H1 (cell line): ENCODE results near the gene TGFBI. TPM values are rescaled to one million over a fixed set of nuclear protein-coding genes. Genes with fewer than 3 reads are reported as not detected.
A peak's percentile ranks its signal among the peaks of the same experiment; 100 is the strongest.

Experiments used
- CTCF ChIA-PET: fragments of 300-600 bp; sonication (Branson Sonifier 250); formaldehyde crosslinking; loops from one replicate; lab custom pipeline; 2021; ENCODE audit not compliant: partially characterized antibody; lab: Charles Lee
- POLR2A ChIA-PET: fragments of 300-600 bp; sonication (Branson Sonifier 250); formaldehyde crosslinking; loops from one replicate; lab custom pipeline; 2021; ENCODE audit warnings: inconsistent platforms; ENCODE audit not compliant: partially characterized antibody; lab: Charles Lee
- DNase-seq, 2 experiments: peaks; one replicate each; pipeline versions ENCODE4 v3.0.0 to v3.0.0-alpha.2; 2010 to 2022; ENCODE audit warnings: low spot score in 2 of 2, low read depth in 1 of 2, mixed read lengths in 1 of 2
- FAIRE-seq: peaks from 2 replicates; lab custom pipeline; 2011; peaks lifted over from hg19 to GRCh38; lab: Jason Lieb, UNC
- H2AFZ ChIP-seq: 2 replicates; pipeline ENCODE4 v1.8.1; 2012; ENCODE audit warnings: low read length, inconsistent platforms
- H2AK5ac ChIP-seq: 2 replicates; pipeline ENCODE4 v1.6.1; 2013; ENCODE audit warnings: low read depth, low read length
- H2BK120ac ChIP-seq: replicated peaks from 2 replicates; pipeline ENCODE3; 2013; ENCODE audit warnings: low read depth, low read length, inconsistent platforms
- H2BK12ac ChIP-seq: 2 replicates; pipeline ENCODE4 v1.6.1; 2013; ENCODE audit warnings: low read depth, low read length
- H2BK15ac ChIP-seq: 2 replicates; pipeline ENCODE4 v1.6.1; 2013; ENCODE audit warnings: low read length
- H2BK20ac ChIP-seq: 2 replicates; pipeline ENCODE4 v1.6.1; 2013; ENCODE audit warnings: low read length
- H2BK5ac ChIP-seq: 2 replicates; pipeline ENCODE4 v1.6.1; 2013; ENCODE audit warnings: low read depth, low read length
- H3K14ac ChIP-seq: 2 replicates; pipeline ENCODE4 v1.6.1; 2013; ENCODE audit warnings: inconsistent platforms; ENCODE audit not compliant: insufficient read length
- H3K18ac ChIP-seq: 2 replicates; pipeline ENCODE4 v1.6.1; 2013; ENCODE audit warnings: low read length; ENCODE audit errors: extremely low read depth
- H3K23ac ChIP-seq: 2 replicates; pipeline ENCODE4 v1.6.1; 2013; ENCODE audit warnings: inconsistent platforms; ENCODE audit not compliant: insufficient read length
- H3K23me2 ChIP-seq: 2 replicates; pipeline ENCODE4 v1.6.1; 2013; ENCODE audit warnings: low read depth, low read length
- H3K27ac ChIP-seq: 2 replicates; pipeline ENCODE4 v1.6.1; 2011; ENCODE audit warnings: low read depth, low read length, inconsistent platforms
- H3K27me3 ChIP-seq, 4 experiments: replicated peaks in 1 of 4; 1 replicate in 1 of 4; 2 replicates in 3 of 4; pipeline versions ENCODE4 v1.6.1 to v1.8.1; 2011 to 2013; ENCODE audit warnings: low read length in 3 of 4, mild to moderate bottlenecking in 3 of 4, inconsistent platforms in 2 of 4, mixed read lengths in 2 of 4, moderate library complexity in 1 of 4; ENCODE audit not compliant: control insufficient read depth in 3 of 4, insufficient read depth in 3 of 4; ENCODE audit errors: extremely low read depth in 1 of 4
- H3K36me3 ChIP-seq, 4 experiments: 2 replicates each; pipeline versions ENCODE4 v1.6.1 to v1.8.1; 2011 to 2013; ENCODE audit warnings: mild to moderate bottlenecking in 4 of 4, low read length in 3 of 4, moderate library complexity in 2 of 4, control low read depth in 1 of 4, inconsistent platforms in 1 of 4; ENCODE audit not compliant: insufficient read depth in 4 of 4, control insufficient read depth in 2 of 4
- H3K4ac ChIP-seq: replicated peaks from 2 replicates; pipeline ENCODE3; 2013; ENCODE audit warnings: low read length, low read depth, mixed read lengths, inconsistent platforms; ENCODE audit not compliant: insufficient read length
- H3K4me1 ChIP-seq, 4 experiments: replicated peaks in 1 of 4; 1 replicate in 1 of 4; 2 replicates in 3 of 4; pipeline versions ENCODE4 v1.6.1 to v1.8.1; 2011 to 2013; ENCODE audit warnings: low read length in 3 of 4, inconsistent platforms in 2 of 4, mixed read lengths in 1 of 4; ENCODE audit not compliant: insufficient read depth in 4 of 4, control insufficient read depth in 3 of 4
- H3K4me2 ChIP-seq, 2 experiments: 2 replicates each; pipeline versions ENCODE4 v1.6.1 to v1.8.1; 2011 to 2013; ENCODE audit warnings: low read depth in 2 of 2, low read length in 2 of 2, control low read depth in 1 of 2, inconsistent platforms in 1 of 2, mild to moderate bottlenecking in 1 of 2; ENCODE audit not compliant: insufficient read depth in 1 of 2
- H3K4me3 ChIP-seq, 4 experiments: fragments of 200-600, 300-600 bp in 1 of 4; sonication (generic), shearing (Covaris generic), sonication (Bioruptor Twin) in 1 of 4; 2 replicates each; pipeline versions ENCODE4 v1.5.1 to v1.8.1; 2011 to 2016; ENCODE audit warnings: low read length in 4 of 4, low read depth in 3 of 4, control low read depth in 2 of 4, inconsistent platforms in 2 of 4, mild to moderate bottlenecking in 2 of 4, mixed read lengths in 1 of 4, moderate library complexity in 1 of 4; ENCODE audit not compliant: insufficient read depth in 2 of 4; ENCODE audit errors: extremely low read depth in 1 of 4
- H3K56ac ChIP-seq: replicated peaks from 2 replicates; pipeline ENCODE3; 2013; ENCODE audit warnings: low read depth, mild to moderate bottlenecking, mixed read lengths, low read length, inconsistent platforms; ENCODE audit not compliant: insufficient read length
- H3K79me1 ChIP-seq: 2 replicates; pipeline ENCODE4 v1.6.1; 2013; ENCODE audit warnings: low read depth, low read length, control low read depth
- H3K79me2 ChIP-seq, 2 experiments: 2 replicates each; pipeline versions ENCODE4 v1.6.1 to v1.8.1; 2012 to 2013; ENCODE audit warnings: low read length in 2 of 2, mild to moderate bottlenecking in 2 of 2, inconsistent platforms in 1 of 2; ENCODE audit not compliant: insufficient read depth in 2 of 2, control insufficient read depth in 1 of 2
- H3K9ac ChIP-seq, 4 experiments: replicated peaks in 1 of 4; 1 replicate in 1 of 4; 2 replicates in 3 of 4; pipeline versions ENCODE4 v1.6.1 to v1.8.1; 2011 to 2013; ENCODE audit warnings: low read depth in 3 of 4, low read length in 3 of 4, control low read depth in 2 of 4, mild to moderate bottlenecking in 2 of 4, moderate library complexity in 2 of 4, inconsistent platforms in 1 of 4; ENCODE audit errors: extremely low read depth in 1 of 4
- H3K9me3 ChIP-seq, 2 experiments: 2 replicates each; pipeline versions ENCODE4 v1.6.1 to v1.8.1; 2012 to 2013; ENCODE audit warnings: mild to moderate bottlenecking in 2 of 2, moderate library complexity in 2 of 2, control low read depth in 1 of 2, inconsistent platforms in 1 of 2, low read depth in 1 of 2, low read length in 1 of 2, mixed read lengths in 1 of 2; ENCODE audit not compliant: insufficient read depth in 2 of 2
- H4K20me1 ChIP-seq, 2 experiments: replicated peaks in 1 of 2; 2 replicates each; pipeline versions ENCODE3 to v1.8.1; 2011 to 2013; ENCODE audit warnings: inconsistent platforms in 2 of 2, low read length in 2 of 2, mild to moderate bottlenecking in 1 of 2; ENCODE audit not compliant: insufficient read depth in 2 of 2, control insufficient read depth in 1 of 2
- H4K5ac ChIP-seq: 2 replicates; pipeline ENCODE4 v1.6.1; 2013; ENCODE audit warnings: low read length, low read depth, mixed read lengths, inconsistent platforms; ENCODE audit not compliant: insufficient read length
- H4K8ac ChIP-seq: 2 replicates; pipeline ENCODE4 v1.8.0; 2013; ENCODE audit warnings: mild to moderate bottlenecking, moderate library complexity, low read length, inconsistent platforms; ENCODE audit not compliant: insufficient read depth; ENCODE audit errors: extremely low read depth
- H4K91ac ChIP-seq: replicated peaks from 2 replicates; pipeline ENCODE3; 2013; ENCODE audit warnings: low read length, mixed read lengths, inconsistent platforms; ENCODE audit not compliant: insufficient read length
- BCL11A ChIP-seq, 2 experiments: IDR thresholded peaks; one replicate each; pipeline ENCODE4 v1.6.1; 2011; ENCODE audit warnings: low read depth in 2 of 2, low read length in 2 of 2, mild to moderate bottlenecking in 2 of 2
- EP300 ChIP-seq, 2 experiments: IDR thresholded peaks; 1 replicate in 1 of 2; 2 replicates in 1 of 2; pipeline ENCODE4 v1.6.1; 2011 to 2012; ENCODE audit warnings: low read depth in 2 of 2, low read length in 2 of 2, mild to moderate bottlenecking in 2 of 2, borderline replicate concordance in 1 of 2, inconsistent platforms in 1 of 2, moderate library complexity in 1 of 2
- HDAC2 ChIP-seq, 2 experiments: fragments of 300-600 bp in 1 of 2; sonication (generic) in 1 of 2; IDR thresholded peaks; 2 replicates each; pipeline ENCODE4 v1.6.1; 2011 to 2012; ENCODE audit warnings: low read depth in 2 of 2, low read length in 2 of 2, mild to moderate bottlenecking in 2 of 2, moderate library complexity in 2 of 2, borderline replicate concordance in 1 of 2, inconsistent platforms in 1 of 2
- HDAC6 ChIP-seq: IDR thresholded peaks from one replicate; pipeline ENCODE4 v1.7.1; 2012; ENCODE audit warnings: low read depth, mild to moderate bottlenecking, inconsistent platforms, low read length, moderate library complexity
- JUN ChIP-seq: IDR thresholded peaks from 2 replicates; pipeline ENCODE4 v1.6.1; 2011; ENCODE audit warnings: low read depth, mild to moderate bottlenecking, improper control_type of control experiment, low read length
- KDM1A ChIP-seq: fragments of 200-600, 300-600 bp; sonication (generic); IDR thresholded peaks from 2 replicates; pipeline ENCODE4 v1.7.1; 2016; ENCODE audit warnings: mild to moderate bottlenecking, low read length, borderline replicate concordance
- KDM4A ChIP-seq: IDR thresholded peaks from one replicate; pipeline ENCODE4 v1.7.1; 2012; ENCODE audit warnings: low read depth, mild to moderate bottlenecking, moderate library complexity, low read length, inconsistent platforms; ENCODE audit not compliant: severe bottlenecking
- SP2 ChIP-seq: IDR thresholded peaks from 2 replicates; pipeline ENCODE4 v1.6.1; 2012; ENCODE audit warnings: mild to moderate bottlenecking, low read length, inconsistent platforms
- SRF ChIP-seq: IDR thresholded peaks from 2 replicates; pipeline ENCODE4 v1.6.1; 2011; ENCODE audit warnings: mild to moderate bottlenecking, low read depth, low read length, moderate library complexity
- TAF7 ChIP-seq: optimal IDR thresholded peaks from 2 replicates; pipeline ENCODE3; 2011; ENCODE audit warnings: low read depth, mild to moderate bottlenecking, inconsistent platforms, low read length, moderate library complexity, borderline replicate concordance
- YY1 ChIP-seq: IDR thresholded peaks from 2 replicates; pipeline ENCODE4 v1.6.1; 2011; ENCODE audit warnings: low read depth, mild to moderate bottlenecking, low read length
- WGBS, 2 experiments: shearing (Covaris generic) in 1 of 2; methylation state at CpG; one replicate each; pipeline versions ENCODE4 v1.1.6 to v1.1.7; 2013 to 2015; ENCODE audit warnings: low lambda C conversion rate in 2 of 2, mixed read lengths in 2 of 2, inconsistent platforms in 1 of 2, low coverage in 1 of 2, missing lambda C conversion rate in 1 of 2; ENCODE audit not compliant: insufficient replicate concordance in 2 of 2, insufficient coverage in 1 of 2, insufficient read length in 1 of 2; ENCODE audit errors: extremely low coverage in 1 of 2, missing lambda C conversion rate in 1 of 2; 5-methylcytosine and 5-hydroxymethylcytosine counted together
- polyA plus RNA-seq, 7 experiments: library from polyadenylated mRNA; depleted of rRNA in 3 of 7; stranded (reverse) in 5 of 7; unstranded in 2 of 7; fragments of >200 nt in 5 of 7; fragments of 200-250 nt in 2 of 7; gene quantifications; 1 replicate in 5 of 7; 2 replicates in 1 of 7; 4 replicates in 1 of 7; pipeline versions ENCODE4 v1.2.1 to v1.2.3, GENCODE V29; 2011 to 2013; ENCODE audit warnings: missing spikeins in 2 of 7, mixed read lengths in 2 of 7
- total RNA-seq: library from RNA; stranded (reverse); fragmentation: NEBNext Ultra II Directional; extraction: Animal tissue kit (Norgen Biotek cat#: 25700); gene quantifications from 2 replicates; pipeline ENCODE4 v1.2.1, GENCODE V29; 2021
- TF ChIP-seq, protein P1 (sequence below): IDR thresholded peaks from 2 replicates; pipeline ENCODE4 v1.6.1; 2012; ENCODE audit warnings: inconsistent platforms

TGFBI gene
- total and polyA plus RNA-seq, 2 of the 8 experiments (the other 6 are each of a cell fraction or from before 2014, with no cell fraction given), result 6.0 to 8.5 TPM

DNA sequence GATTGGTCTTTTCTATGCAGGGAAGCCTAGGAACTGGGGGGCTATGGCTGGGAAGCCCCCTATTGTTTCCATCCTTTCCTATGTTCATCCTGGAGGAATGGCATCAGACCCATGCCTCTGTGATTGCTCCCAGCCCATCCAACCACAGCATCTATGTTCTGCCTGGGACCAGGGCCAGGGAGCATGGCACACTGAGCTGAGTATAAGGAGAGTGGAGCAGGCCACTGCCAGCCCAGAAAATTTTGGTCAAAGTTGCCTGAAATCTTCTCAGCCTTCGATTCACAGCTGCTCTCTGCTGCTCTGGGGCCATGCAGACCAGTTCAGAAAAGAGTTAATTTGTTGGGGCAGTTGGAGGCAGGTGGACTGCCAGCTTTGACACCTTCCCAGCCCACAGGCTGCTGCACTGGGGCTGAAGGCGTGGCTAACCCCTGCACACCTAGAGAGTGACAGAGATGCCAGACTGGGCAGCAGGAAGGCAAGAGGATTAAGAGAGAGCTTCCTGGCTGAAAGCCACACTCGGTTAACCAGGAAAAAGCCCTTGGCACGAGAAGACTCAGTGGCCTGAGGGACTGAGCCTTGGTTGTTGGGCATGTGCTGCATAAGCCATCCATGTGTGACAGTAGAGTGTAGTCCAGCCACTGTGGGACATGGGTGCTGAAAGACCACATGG is 12.1 kb downstream of the TGFBI start:
- DNase-seq (no peak), FAIRE-seq (no peak)
- H3K4me2 ChIP-seq, result no peak overlapping the region
- no peak overlapping the region for H3K56ac ChIP-seq
- H2BK15ac ChIP-seq, result no peak overlapping the region
- ChIA-PET POLR2A (interaction anchor here (0.9 kb wide), 1 partner anchor 9 kb away, joined by 3 read pairs; no protein-coding TSS in a partner anchor), CTCF (interaction anchor here (0.8 to 1.7 kb wide), 6 partner anchors 8 to 166 kb away, joined by 3 to 4 read pairs (median 4); no protein-coding TSS in a partner anchor)
- H3K4ac ChIP-seq, result no peak overlapping the region
- no peak overlapping the region for H4K5ac ChIP-seq
- no peak overlapping the region for H4K91ac ChIP-seq
- no peak overlapping the region for H3K27ac ChIP-seq
- H4K8ac ChIP-seq, result no peak overlapping the region
- H2BK120ac ChIP-seq, result no peak overlapping the region
- H2AFZ ChIP-seq, result no peak overlapping the region
- peaks cover 0 to 4% (median 0%) of the 10 kb centered on the region in 4 experiments; a peak in 1 of 7 replicates for H3K27me3 ChIP-seq
- peaks cover 0 to 4% (median under 1%) of the 10 kb centered on the region in 4 experiments; a peak in 2 of 7 replicates for H3K4me1 ChIP-seq
- no peak overlapping the region for H2AK5ac ChIP-seq
- no peaks in the 10 kb centered on the region for H3K79me1 ChIP-seq
- no peak overlapping the region for H3K18ac ChIP-seq
- H3K79me2 ChIP-seq, result no peaks in the 10 kb centered on the region
- H2BK20ac ChIP-seq, result no peak overlapping the region
- H3K36me3 ChIP-seq, result no peaks in the 10 kb centered on the region
- no peak for TF ChIP-seq BCL11A (IDR thresholded peaks at IDR 0.05; ENCODE audit: low read depth in 2 of 2, low read length in 2 of 2)
- TF ChIP-seq JUN, result no peak
- no peak for TF ChIP-seq HDAC6
- TF ChIP-seq, protein P1, sequence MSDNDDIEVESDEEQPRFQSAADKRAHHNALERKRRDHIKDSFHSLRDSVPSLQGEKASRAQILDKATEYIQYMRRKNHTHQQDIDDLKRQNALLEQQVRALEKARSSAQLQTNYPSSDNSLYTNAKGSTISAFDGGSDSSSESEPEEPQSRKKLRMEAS, result no peak
- TF ChIP-seq YY1, result no peak
- no peak for TF ChIP-seq KDM4A
- TF ChIP-seq TAF7, result no peak
- TF ChIP-seq EP300 (IDR thresholded peaks at IDR 0.05; ENCODE audit: borderline replicate concordance in 1 of 2, low read depth in 2 of 2, low read length in 2 of 2), result no peak
- no peak for TF ChIP-seq SP2
- TF ChIP-seq KDM1A, result no peak
- TF ChIP-seq SRF, result no peak
- TF ChIP-seq HDAC2 (IDR thresholded peaks at IDR 0.05; ENCODE audit: borderline replicate concordance in 1 of 2, low read depth in 2 of 2, low read length in 2 of 2), result no peak
- H3K23me2 ChIP-seq, result no peaks in the 10 kb centered on the region
- peak overlapping the region; percentile 39; the same call in 1 of the 2 replicates for H2BK12ac ChIP-seq
- H3K4me3 ChIP-seq, result no peak overlapping the region
- H3K9ac ChIP-seq, result no peak overlapping the region
- no peak overlapping the region for H2BK5ac ChIP-seq
- no peak overlapping the region for H3K14ac ChIP-seq
- 78% methylated on average over 4 of the region's 4 CpGs; no CpG with 5 or more reads in 1 of the 2 experiments for whole genome bisulfite sequencing, 2 experiments
- no peaks in the 10 kb centered on the region for H3K9me3 ChIP-seq
- H4K20me1 ChIP-seq, result no peaks in the 10 kb centered on the region
- no peak overlapping the region for H3K23ac ChIP-seq
